IMR-90 (cell line): Measurements from ENCODE around the gene ABCA4. TPM values are rescaled to one million over a fixed set of nuclear protein-coding genes. Genes with fewer than 3 reads are reported as not detected.

Experiments
- ATAC-seq: fragments of 200-7000 bp; cut with Tn5 transposase; 2 replicates; pipeline ENCODE4 v1.9.1; 2020; ENCODE audit warnings: low read depth, mild to moderate bottlenecking, moderate library complexity
- BruUV-seq: library from RNA; stranded (reverse); fragments of 400-500 nt; replicated peaks from 2 replicates; lab custom pipeline; 2021; lab: Mats Ljungman, UMichigan
- CTCF ChIA-PET: fragments of 300-600 bp; formaldehyde crosslinking; extraction: SDS; loops from one replicate; lab custom pipeline; 2021; ENCODE audit warnings: antibody characterized with exemption; lab: Yijun Ruan, JAX
- POLR2A ChIA-PET: fragments of 300-600 bp; sonication (Branson Sonifier 250); formaldehyde crosslinking; loops from one replicate; lab custom pipeline; 2022; ENCODE audit warnings: antibody characterized with exemption; ENCODE audit not compliant: unreplicated experiment; lab: Charles Lee
- DNase-seq: peaks from one replicate; pipeline ENCODE4 v3.0.0; 2013
- H2AFZ ChIP-seq: replicated peaks from 2 replicates; pipeline ENCODE3; 2013; ENCODE audit warnings: low read length, mild to moderate bottlenecking; ENCODE audit not compliant: poor library complexity
- H2AK5ac ChIP-seq: 2 replicates; pipeline ENCODE4 v1.6.1; 2013; ENCODE audit warnings: low read depth, low read length, inconsistent platforms
- H2AK9ac ChIP-seq: replicated peaks from 2 replicates; pipeline ENCODE3; 2013; ENCODE audit warnings: mild to moderate bottlenecking, low read depth, low read length, moderate library complexity; ENCODE audit not compliant: poor library complexity
- H2BK120ac ChIP-seq: 2 replicates; pipeline ENCODE4 v1.6.1; 2013; ENCODE audit warnings: low read depth, low read length, inconsistent platforms
- H2BK15ac ChIP-seq: 3 replicates; pipeline ENCODE4 v1.6.1; 2013; ENCODE audit warnings: low read depth, low read length, inconsistent platforms
- H2BK20ac ChIP-seq: 2 replicates; pipeline ENCODE4 v1.6.1; 2013; ENCODE audit warnings: low read depth, mild to moderate bottlenecking, inconsistent platforms, low read length, moderate library complexity
- H2BK5ac ChIP-seq: 2 replicates; pipeline ENCODE4 v1.6.1; 2013; ENCODE audit warnings: mild to moderate bottlenecking, low read depth, low read length, inconsistent platforms; ENCODE audit not compliant: poor library complexity, severe bottlenecking
- H3K14ac ChIP-seq: replicated peaks from 2 replicates; pipeline ENCODE4 v1.6.1; 2013; ENCODE audit warnings: low read depth, low read length, inconsistent platforms
- H3K18ac ChIP-seq: 2 replicates; pipeline ENCODE4 v1.6.1; 2013; ENCODE audit warnings: low read depth, low read length, control low read depth
- H3K23ac ChIP-seq: 2 replicates; pipeline ENCODE4 v1.6.1; 2013; ENCODE audit warnings: low read depth, low read length, inconsistent platforms
- H3K27ac ChIP-seq: 2 replicates; pipeline ENCODE4 v1.5.1; 2013; ENCODE audit warnings: mild to moderate bottlenecking, control low read depth, low read length; ENCODE audit not compliant: insufficient read depth
- H3K27me3 ChIP-seq: 2 replicates; pipeline ENCODE4 v1.6.1; 2013; ENCODE audit warnings: low read length; ENCODE audit not compliant: control insufficient read depth, insufficient read depth
- H3K36me3 ChIP-seq: 2 replicates; pipeline ENCODE4 v1.6.1; 2013; ENCODE audit warnings: low read length, mixed read lengths; ENCODE audit not compliant: control insufficient read depth, insufficient read depth
- H3K4ac ChIP-seq: 2 replicates; pipeline ENCODE4 v1.6.1; 2013; ENCODE audit warnings: low read depth, low read length, inconsistent platforms
- H3K4me1 ChIP-seq: 2 replicates; pipeline ENCODE4 v1.6.1; 2013; ENCODE audit warnings: low read length, mixed read lengths; ENCODE audit not compliant: control insufficient read depth, insufficient read depth
- H3K4me2 ChIP-seq: 2 replicates; pipeline ENCODE4 v1.6.1; 2013; ENCODE audit warnings: low read depth, mild to moderate bottlenecking, control low read depth, low read length, moderate library complexity
- H3K4me3 ChIP-seq: 2 replicates; pipeline ENCODE4 v1.5.1; 2013; ENCODE audit warnings: low read depth, mild to moderate bottlenecking, control low read depth, low read length, moderate library complexity; ENCODE audit not compliant: insufficient read depth
- H3K56ac ChIP-seq: 2 replicates; pipeline ENCODE4 v1.6.1; 2013; ENCODE audit warnings: low read length, inconsistent platforms; ENCODE audit not compliant: insufficient read depth; ENCODE audit errors: extremely low read depth
- H3K79me1 ChIP-seq, 2 experiments: 2 replicates each; pipeline ENCODE4 v1.6.1; 2013; ENCODE audit warnings: low read length in 2 of 2, inconsistent platforms in 1 of 2, low read depth in 1 of 2
- H3K9ac ChIP-seq: 2 replicates; pipeline ENCODE4 v1.6.1; 2013; ENCODE audit warnings: low read depth, low read length, control low read depth
- H3K9me1 ChIP-seq: 2 replicates; pipeline ENCODE4 v1.6.1; 2013; ENCODE audit warnings: low read length, inconsistent platforms; ENCODE audit not compliant: insufficient read depth
- H3K9me3 ChIP-seq: 2 replicates; pipeline ENCODE4 v1.6.1; 2013; ENCODE audit warnings: low read length; ENCODE audit not compliant: control insufficient read depth, insufficient read depth
- H4K20me1 ChIP-seq: 2 replicates; pipeline ENCODE4 v1.6.1; 2013; ENCODE audit warnings: low read length, inconsistent platforms; ENCODE audit not compliant: insufficient read depth
- H4K5ac ChIP-seq: 2 replicates; pipeline ENCODE4 v1.6.1; 2013; ENCODE audit warnings: mild to moderate bottlenecking, low read depth, low read length, control low read depth
- H4K8ac ChIP-seq, 2 experiments: 2 replicates each; pipeline ENCODE4 v1.6.1; 2013; ENCODE audit warnings: low read depth in 2 of 2, low read length in 2 of 2, control low read depth in 1 of 2, inconsistent platforms in 1 of 2
- H4K91ac ChIP-seq: 2 replicates; pipeline ENCODE4 v1.6.1; 2013; ENCODE audit warnings: low read depth, low read length, inconsistent platforms; ENCODE audit not compliant: insufficient read depth
- CEBPB ChIP-seq: IDR thresholded peaks from 2 replicates; pipeline ENCODE4 v1.6.1; 2012; ENCODE audit warnings: low read depth, low read length, improper control_type of control experiment
- ELK1 ChIP-seq: fragments of 150-350 bp; IDR thresholded peaks from 2 replicates; pipeline ENCODE4 v1.6.1; 2016; ENCODE audit warnings: low read depth, mild to moderate bottlenecking, low read length, moderate library complexity, borderline replicate concordance
- FOS ChIP-seq: fragments of 150-350 bp; IDR thresholded peaks from 2 replicates; pipeline ENCODE4 v1.6.1; 2016; ENCODE audit warnings: low read depth, low read length
- MAFK ChIP-seq: IDR thresholded peaks from 2 replicates; pipeline ENCODE4 v1.6.1; 2012; ENCODE audit warnings: low read depth, low read length, improper control_type of control experiment
- RFX5 ChIP-seq: IDR thresholded peaks from 2 replicates; pipeline ENCODE4 v1.8.0; 2012; ENCODE audit warnings: low read depth, mild to moderate bottlenecking, low read length, moderate library complexity
- WGBS, 2 experiments: methylation state at CpG; one replicate each; pipeline versions ENCODE4 v1.1.5 to v1.1.7; 2013; ENCODE audit warnings: missing lambda C conversion rate in 2 of 2; ENCODE audit not compliant: insufficient read length in 1 of 2; ENCODE audit errors: extremely low coverage in 2 of 2; 5-methylcytosine and 5-hydroxymethylcytosine counted together
- dilution Hi-C: fragments of 300-500 bp; cut with HindIII; formaldehyde crosslinking; loops from one replicate; pipeline ENCODE4 v1.14.3; 2018; ENCODE audit warnings: low sequenced_read_pairs; ENCODE audit not compliant: unreplicated experiment
- in situ Hi-C: fragments of 300-500 bp; cut with MboI; formaldehyde crosslinking; loops from 3 replicates; pipeline ENCODE4 v1.14.3; 2019; ENCODE audit warnings: low sequenced_read_pairs, inconsistent platforms, mixed read lengths
- intact Hi-C: fragments of 100-400 bp; cut with micrococcal nuclease; formaldehyde crosslinking; loops from 2 replicates; pipeline ENCODE4 v1.10.0; 2022
- polyA plus RNA-seq, 3 experiments: library from polyadenylated mRNA; depleted of rRNA; stranded (reverse); fragments of >200 nt; gene quantifications; 2 replicates each; pipeline ENCODE4 v1.2.3, GENCODE V29; 2012; ENCODE audit warnings: low replicate concordance in 1 of 3
- total RNA-seq: library from RNA; depleted of rRNA; stranded (reverse); fragments of >200 nt; gene quantifications from 2 replicates; pipeline ENCODE4 v1.2.3, GENCODE V29; 2012

ABCA4 gene
- total and polyA plus RNA-seq, 2 of the 4 experiments (the other 2 are of a cell fraction), result under 0.01 to 0.36 TPM

- H2AK5ac ChIP-seq, result peak overlapping the region; percentile 91
- H3K23ac ChIP-seq, result peak overlapping the region; percentile 90
- H3K27ac ChIP-seq, result peak overlapping the region; percentile 98
- peaks cover 31% of the 10 kb centered on the region for H3K4me1 ChIP-seq
- POLR2A ChIA-PET, result no interaction called here
- peak overlapping the region; percentile 57 for H3K56ac ChIP-seq
- CTCF ChIA-PET, result interaction anchor here (1.2 to 8.3 kb wide), 3 partner anchors 10 to 313 kb away, joined by 3 to 90 read pairs (median 16); no protein-coding TSS in a partner anchor
- no peak overlapping the region for H2AK9ac ChIP-seq
- TF ChIP-seq FOS, result peak; percentile 67; the same call in 1 of the 2 replicates
- TF ChIP-seq ELK1, result no peak
- TF ChIP-seq CEBPB, result peak; percentile 42
- TF ChIP-seq MAFK, result no peak; the same call in 1 of the 2 replicates
- TF ChIP-seq RFX5, result 0 out of 2 replicates have a peak, but pooled peaks have one; percentile 12
- no peaks in the 10 kb centered on the region for H3K27me3 ChIP-seq
- peak overlapping the region; percentile 90 for H2BK5ac ChIP-seq
- in situ Hi-C loops, result loop anchor here (10.0 kb wide), 1 partner anchor 314 kb away; no protein-coding TSS in a partner anchor
- H3K36me3 ChIP-seq, result no peaks in the 10 kb centered on the region
- peak overlapping the region; percentile 95 for H2BK120ac ChIP-seq
- H3K4ac ChIP-seq, result peak overlapping the region; percentile 92
- H2AFZ ChIP-seq, result peak overlapping the region; percentile 38
- peak overlapping the region; percentile 94 for H2BK20ac ChIP-seq
- WGBS, 2 experiments, result 14% methylated on average over 2 of the region's 10 CpGs; no CpG with 5 or more reads in 1 of the 2 experiments
- BruUV-seq, result no TSS peak
- ATAC-seq, result peak; percentile 78
- peak; percentile 98 for DNase-seq
- H4K20me1 ChIP-seq, result peaks cover 11% of the 10 kb centered on the region; the same call in 1 of the 2 replicates
- peak overlapping the region; percentile 84 for H3K14ac ChIP-seq
- dilution Hi-C loops, result no loop called here
- peak overlapping the region; percentile 94 for H3K18ac ChIP-seq
- H2BK15ac ChIP-seq, result peak overlapping the region; percentile 90
- peak overlapping the region; percentile 70 to 93 for H4K8ac ChIP-seq
- intact Hi-C loops, result loop anchor here (1.0 to 10.0 kb wide), 2 partner anchors 112 to 784 kb away; partner anchors contain the start of gene GCLM
- H3K9me3 ChIP-seq, result no peaks in the 10 kb centered on the region
- no peak overlapping the region for H3K4me3 ChIP-seq
- H3K9ac ChIP-seq, result peak overlapping the region; percentile 22; the same call in 1 of the 2 replicates
- H3K4me2 ChIP-seq, result peak overlapping the region; percentile 29
- H4K91ac ChIP-seq, result peak overlapping the region; percentile 94
- no peaks in the 10 kb centered on the region for H3K79me1 ChIP-seq
- H4K5ac ChIP-seq, result peak overlapping the region; percentile 83
- peaks cover 23% of the 10 kb centered on the region for H3K9me1 ChIP-seq
Observed at GRCh38 chr1:94020764-94021579, 100.0 kb downstream of the ABCA4 start.
